IMR-90 (cell line): ENCODE results near the gene CWH43. TPM values are rescaled to one million over a fixed set of nuclear protein-coding genes. Genes with fewer than 3 reads are reported as not detected.

Experiments
- ATAC-seq: fragments of 200-7000 bp; cut with Tn5 transposase; 2 replicates; pipeline ENCODE4 v1.9.1; 2020; ENCODE audit warnings: low read depth, mild to moderate bottlenecking, moderate library complexity
- BruUV-seq: library from RNA; stranded (reverse); fragments of 400-500 nt; replicated peaks from 2 replicates; lab custom pipeline; 2021; lab: Mats Ljungman, UMichigan
- CTCF ChIA-PET: fragments of 300-600 bp; formaldehyde crosslinking; extraction: SDS; loops from one replicate; lab custom pipeline; 2021; ENCODE audit warnings: antibody characterized with exemption; lab: Yijun Ruan, JAX
- POLR2A ChIA-PET: fragments of 300-600 bp; sonication (Branson Sonifier 250); formaldehyde crosslinking; loops from one replicate; lab custom pipeline; 2022; ENCODE audit warnings: antibody characterized with exemption; ENCODE audit not compliant: unreplicated experiment; lab: Charles Lee
- DNase-seq: peaks from one replicate; pipeline ENCODE4 v3.0.0; 2013
- H2AFZ ChIP-seq: replicated peaks from 2 replicates; pipeline ENCODE3; 2013; ENCODE audit warnings: low read length, mild to moderate bottlenecking; ENCODE audit not compliant: poor library complexity
- H2AK5ac ChIP-seq: 2 replicates; pipeline ENCODE4 v1.6.1; 2013; ENCODE audit warnings: low read depth, low read length, inconsistent platforms
- H2AK9ac ChIP-seq: replicated peaks from 2 replicates; pipeline ENCODE3; 2013; ENCODE audit warnings: mild to moderate bottlenecking, low read depth, low read length, moderate library complexity; ENCODE audit not compliant: poor library complexity
- H2BK120ac ChIP-seq: 2 replicates; pipeline ENCODE4 v1.6.1; 2013; ENCODE audit warnings: low read depth, low read length, inconsistent platforms
- H2BK15ac ChIP-seq: 3 replicates; pipeline ENCODE4 v1.6.1; 2013; ENCODE audit warnings: low read depth, low read length, inconsistent platforms
- H2BK20ac ChIP-seq: 2 replicates; pipeline ENCODE4 v1.6.1; 2013; ENCODE audit warnings: low read depth, mild to moderate bottlenecking, inconsistent platforms, low read length, moderate library complexity
- H2BK5ac ChIP-seq: 2 replicates; pipeline ENCODE4 v1.6.1; 2013; ENCODE audit warnings: mild to moderate bottlenecking, low read depth, low read length, inconsistent platforms; ENCODE audit not compliant: poor library complexity, severe bottlenecking
- H3K14ac ChIP-seq: replicated peaks from 2 replicates; pipeline ENCODE4 v1.6.1; 2013; ENCODE audit warnings: low read depth, low read length, inconsistent platforms
- H3K18ac ChIP-seq: 2 replicates; pipeline ENCODE4 v1.6.1; 2013; ENCODE audit warnings: low read depth, low read length, control low read depth
- H3K23ac ChIP-seq: 2 replicates; pipeline ENCODE4 v1.6.1; 2013; ENCODE audit warnings: low read depth, low read length, inconsistent platforms
- H3K27ac ChIP-seq: 2 replicates; pipeline ENCODE4 v1.5.1; 2013; ENCODE audit warnings: mild to moderate bottlenecking, control low read depth, low read length; ENCODE audit not compliant: insufficient read depth
- H3K27me3 ChIP-seq: 2 replicates; pipeline ENCODE4 v1.6.1; 2013; ENCODE audit warnings: low read length; ENCODE audit not compliant: control insufficient read depth, insufficient read depth
- H3K36me3 ChIP-seq: 2 replicates; pipeline ENCODE4 v1.6.1; 2013; ENCODE audit warnings: low read length, mixed read lengths; ENCODE audit not compliant: control insufficient read depth, insufficient read depth
- H3K4ac ChIP-seq: 2 replicates; pipeline ENCODE4 v1.6.1; 2013; ENCODE audit warnings: low read depth, low read length, inconsistent platforms
- H3K4me1 ChIP-seq: 2 replicates; pipeline ENCODE4 v1.6.1; 2013; ENCODE audit warnings: low read length, mixed read lengths; ENCODE audit not compliant: control insufficient read depth, insufficient read depth
- H3K4me2 ChIP-seq: 2 replicates; pipeline ENCODE4 v1.6.1; 2013; ENCODE audit warnings: low read depth, mild to moderate bottlenecking, control low read depth, low read length, moderate library complexity
- H3K4me3 ChIP-seq: 2 replicates; pipeline ENCODE4 v1.5.1; 2013; ENCODE audit warnings: low read depth, mild to moderate bottlenecking, control low read depth, low read length, moderate library complexity; ENCODE audit not compliant: insufficient read depth
- H3K56ac ChIP-seq: 2 replicates; pipeline ENCODE4 v1.6.1; 2013; ENCODE audit warnings: low read length, inconsistent platforms; ENCODE audit not compliant: insufficient read depth; ENCODE audit errors: extremely low read depth
- H3K79me1 ChIP-seq, 2 experiments: 2 replicates each; pipeline ENCODE4 v1.6.1; 2013; ENCODE audit warnings: low read length in 2 of 2, inconsistent platforms in 1 of 2, low read depth in 1 of 2
- H3K9ac ChIP-seq: 2 replicates; pipeline ENCODE4 v1.6.1; 2013; ENCODE audit warnings: low read depth, low read length, control low read depth
- H3K9me1 ChIP-seq: 2 replicates; pipeline ENCODE4 v1.6.1; 2013; ENCODE audit warnings: low read length, inconsistent platforms; ENCODE audit not compliant: insufficient read depth
- H3K9me3 ChIP-seq: 2 replicates; pipeline ENCODE4 v1.6.1; 2013; ENCODE audit warnings: low read length; ENCODE audit not compliant: control insufficient read depth, insufficient read depth
- H4K20me1 ChIP-seq: 2 replicates; pipeline ENCODE4 v1.6.1; 2013; ENCODE audit warnings: low read length, inconsistent platforms; ENCODE audit not compliant: insufficient read depth
- H4K5ac ChIP-seq: 2 replicates; pipeline ENCODE4 v1.6.1; 2013; ENCODE audit warnings: mild to moderate bottlenecking, low read depth, low read length, control low read depth
- H4K8ac ChIP-seq, 2 experiments: 2 replicates each; pipeline ENCODE4 v1.6.1; 2013; ENCODE audit warnings: low read depth in 2 of 2, low read length in 2 of 2, control low read depth in 1 of 2, inconsistent platforms in 1 of 2
- H4K91ac ChIP-seq: 2 replicates; pipeline ENCODE4 v1.6.1; 2013; ENCODE audit warnings: low read depth, low read length, inconsistent platforms; ENCODE audit not compliant: insufficient read depth
- BHLHE40 ChIP-seq: fragments of 150-350 bp; IDR thresholded peaks from 2 replicates; pipeline ENCODE4 v1.6.1; 2016; ENCODE audit warnings: mild to moderate bottlenecking, low read depth, low read length
- MAFK ChIP-seq: IDR thresholded peaks from 2 replicates; pipeline ENCODE4 v1.6.1; 2012; ENCODE audit warnings: low read depth, low read length, improper control_type of control experiment
- dilution Hi-C: fragments of 300-500 bp; cut with HindIII; formaldehyde crosslinking; loops from one replicate; pipeline ENCODE4 v1.14.3; 2018; ENCODE audit warnings: low sequenced_read_pairs; ENCODE audit not compliant: unreplicated experiment
- in situ Hi-C: fragments of 300-500 bp; cut with MboI; formaldehyde crosslinking; loops from 3 replicates; pipeline ENCODE4 v1.14.3; 2019; ENCODE audit warnings: low sequenced_read_pairs, inconsistent platforms, mixed read lengths
- intact Hi-C: fragments of 100-400 bp; cut with micrococcal nuclease; formaldehyde crosslinking; loops from 2 replicates; pipeline ENCODE4 v1.10.0; 2022
- polyA plus RNA-seq, 3 experiments: library from polyadenylated mRNA; depleted of rRNA; stranded (reverse); fragments of >200 nt; gene quantifications; 2 replicates each; pipeline ENCODE4 v1.2.3, GENCODE V29; 2012; ENCODE audit warnings: low replicate concordance in 1 of 3
- total RNA-seq: library from RNA; depleted of rRNA; stranded (reverse); fragments of >200 nt; gene quantifications from 2 replicates; pipeline ENCODE4 v1.2.3, GENCODE V29; 2012

Gene CWH43
- total and polyA plus RNA-seq, 2 of the 4 experiments (the other 2 are of a cell fraction): not detected

- Histone ChIP-seq H2AK9ac (no peak overlapping the region), H4K8ac (no peak overlapping the region), H3K18ac (no peak overlapping the region), H3K4ac (no peak overlapping the region), H2AFZ (no peak overlapping the region), H3K27me3 (no peaks in the 10 kb centered on the region), H3K56ac (no peak overlapping the region), H4K91ac (no peak overlapping the region), H3K79me1 (no peaks in the 10 kb centered on the region), H3K9me3 (peaks cover 6% of the 10 kb centered on the region; the same call in 1 of the 2 replicates), H2BK5ac (no peak overlapping the region), H3K9me1 (no peaks in the 10 kb centered on the region), H2BK20ac (no peak overlapping the region), H3K36me3 (no peaks in the 10 kb centered on the region), H3K4me2 (no peak overlapping the region), H3K4me1 (no peaks in the 10 kb centered on the region), H3K4me3 (no peak overlapping the region), H3K27ac (no peak overlapping the region), H3K9ac (no peak overlapping the region), H4K5ac (no peak overlapping the region), H3K14ac (no peak overlapping the region), H2BK120ac (no peak overlapping the region), H2AK5ac (no peak overlapping the region), H4K20me1 (no peaks in the 10 kb centered on the region), H3K23ac (no peak overlapping the region), H2BK15ac (no peak overlapping the region)
- CTCF ChIA-PET: no interaction called here
- in situ Hi-C loops (no loop called here), dilution Hi-C loops (no loop called here), intact Hi-C loops (no loop called here)
- DNase-seq: no peak
- POLR2A ChIA-PET: no interaction called here
- ATAC-seq: no peak
- BruUV-seq: no TSS peak
- TF ChIP-seq BHLHE40 (no peak), MAFK (peak; percentile 50; the same call in 1 of the 2 replicates)
These were observed 72.2 kb downstream of the CWH43 start for GRCh38 chr4:49058306-49058705.
